Activated CD4-positive, alpha-beta T cell treated with anti-CD3 and anti-CD28 coated beads for 36 hours (primary cell): ENCODE measurements around the gene PLSCR4. TPM values are rescaled to one million over a fixed set of nuclear protein-coding genes. Genes with fewer than 3 reads are reported as not detected.
"Not testable (repeated sequence)": the region's sequence is repeated elsewhere in the genome, so short reads cannot be mapped to it uniquely, and the experiment has no call there.

ENCODE experiments used
- ATAC-seq: fragments of 200-7000 bp; cut with Tn5 transposase; one replicate; pipeline ENCODE4 v1.10.0; 2021; ENCODE audit warnings: mild to moderate bottlenecking, moderate library complexity
- CTCF ChIA-PET: fragments of 350-600 bp; sonication (Branson Sonifier 250); formaldehyde crosslinking; loops from one replicate; lab custom pipeline; 2021; ENCODE audit warnings: antibody characterized with exemption; lab: Charles Lee
- POLR2A ChIA-PET: fragments of 350-600 bp; sonication (Branson Sonifier 250); formaldehyde crosslinking; loops from one replicate; lab custom pipeline; 2021; ENCODE audit warnings: antibody characterized with exemption, inconsistent platforms; lab: Charles Lee
- DNase-seq: peaks from one replicate; pipeline ENCODE4 v3.0.0-alpha.2; 2020
- H3K27ac Mint-ChIP-seq: one replicate; pipeline ENCODE4 v1.8.0; 2021; ENCODE audit warnings: mixed read lengths
- H3K27me3 Mint-ChIP-seq: one replicate; pipeline ENCODE4 v1.8.0; 2021; ENCODE audit warnings: mixed read lengths
- H3K36me3 Mint-ChIP-seq: one replicate; pipeline ENCODE4 v1.8.0; 2021; ENCODE audit warnings: low read depth, mixed read lengths
- H3K4me1 Mint-ChIP-seq: one replicate; pipeline ENCODE4 v1.8.0; 2021; ENCODE audit warnings: mixed read lengths
- H3K4me3 Mint-ChIP-seq: one replicate; pipeline ENCODE4 v1.8.0; 2021; ENCODE audit warnings: mild to moderate bottlenecking, moderate library complexity, mixed read lengths
- H3K9me3 Mint-ChIP-seq: one replicate; pipeline ENCODE4 v1.8.0; 2021; ENCODE audit warnings: low read depth, mixed read lengths
- intact Hi-C, 2 experiments: fragments of 100-400 bp; cut with DNase I in 1 of 2; cut with micrococcal nuclease in 1 of 2; formaldehyde crosslinking; loops; one replicate each; pipeline versions ENCODE4 v1.14.2 to v1.15.1; 2022 to 2024; cut with DNase I, micrococcal nuclease
- total RNA-seq, 2 experiments: library from RNA; stranded (reverse); gene quantifications; one replicate each; pipeline ENCODE4 v1.2.3, GENCODE V29; 2021

PLSCR4 gene
- total RNA-seq, 2 experiments from 2014 or later, result not detected

- no peak overlapping the region for H3K4me3 Mint-ChIP-seq
- ATAC-seq, result no peak
Measured at GRCh38 chr3:146241523-146242240, 9.2 kb downstream of the PLSCR4 start.

GRCh38 chr3:146233487-146233886 is 17.4 kb downstream of the PLSCR4 start:
- no peaks in the 10 kb centered on the region for H3K4me1 Mint-ChIP-seq
- H3K36me3 Mint-ChIP-seq, result peaks cover 6% of the 10 kb centered on the region
- H3K4me3 Mint-ChIP-seq, result no peak overlapping the region
- DNase-seq (no peak), ATAC-seq (no peak)
- POLR2A ChIA-PET, result no interaction called here
- intact Hi-C loops, result no loop called here
- H3K27ac Mint-ChIP-seq, result no peak overlapping the region
- peaks cover 11% of the 10 kb centered on the region for H3K9me3 Mint-ChIP-seq
- CTCF ChIA-PET, result interaction anchor here (0.7 kb wide), 1 partner anchor 48 kb away, joined by 3 read pairs; no protein-coding TSS in a partner anchor
- H3K27me3 Mint-ChIP-seq, result peaks cover 5% of the 10 kb centered on the region

More at GRCh38 chr3:146241523-146242240, 9.2 kb downstream of the PLSCR4 start:
- ChIA-PET CTCF (no interaction called here), POLR2A (no interaction called here)
- H3K36me3 Mint-ChIP-seq, result peaks cover 2% of the 10 kb centered on the region
- intact Hi-C loops, result no loop called here
- H3K27me3 Mint-ChIP-seq, result peaks cover 2% of the 10 kb centered on the region
- no peak overlapping the region for H3K27ac Mint-ChIP-seq
- peaks cover 3% of the 10 kb centered on the region for H3K9me3 Mint-ChIP-seq
- H3K4me1 Mint-ChIP-seq, result no peaks in the 10 kb centered on the region
- no peak for DNase-seq

- H3K27ac Mint-ChIP-seq, result no peak overlapping the region
- no peaks in the 10 kb centered on the region for H3K9me3 Mint-ChIP-seq
- intact Hi-C loops, result no loop called here
- ATAC-seq (no peak), DNase-seq (no peak)
- no peaks in the 10 kb centered on the region for H3K4me1 Mint-ChIP-seq
- H3K36me3 Mint-ChIP-seq, result no peaks in the 10 kb centered on the region
- no peaks in the 10 kb centered on the region for H3K27me3 Mint-ChIP-seq
- POLR2A ChIA-PET, result no interaction called here
- no peak overlapping the region for H3K4me3 Mint-ChIP-seq
- CTCF ChIA-PET, result interaction anchor here (0.9 to 1.6 kb wide), 2 partner anchors 162 to 351 kb away, joined by 3 to 4 read pairs; no protein-coding TSS in a partner anchor
Measured at GRCh38 chr3:146227486-146227885, 23.4 kb downstream of the PLSCR4 start.

GRCh38 chr3:146226881-146227280 is 24.0 kb downstream of the PLSCR4 start:
- Mint-ChIP-seq H3K27ac (no peak overlapping the region), H3K4me1 (no peaks in the 10 kb centered on the region), H3K4me3 (no peak overlapping the region), H3K27me3 (no peaks in the 10 kb centered on the region), H3K36me3 (no peaks in the 10 kb centered on the region), H3K9me3 (no peaks in the 10 kb centered on the region)
- ChIA-PET CTCF (interaction anchor here (0.9 kb wide), 1 partner anchor 162 kb away, joined by 4 read pairs; no protein-coding TSS in a partner anchor), POLR2A (no interaction called here)
- DNase-seq (no peak), ATAC-seq (no peak)
- intact Hi-C loops, result no loop called here

- H3K27me3 Mint-ChIP-seq, H3K9me3 Mint-ChIP-seq, H3K36me3 Mint-ChIP-seq, ATAC-seq, H3K4me3 Mint-ChIP-seq, H3K4me1 Mint-ChIP-seq, POLR2A ChIA-PET, H3K27ac Mint-ChIP-seq, DNase-seq, intact Hi-C loops: not testable (repeated sequence)
- CTCF ChIA-PET, result interaction anchor here (1.4 to 1.6 kb wide), 2 partner anchors 160 to 352 kb away, joined by 3 to 4 read pairs; no protein-coding TSS in a partner anchor
Measured at GRCh38 chr3:146225458-146225857, 25.4 kb downstream of the PLSCR4 start.

GRCh38 chr3:146223401-146224373 is 27.2 kb downstream of the PLSCR4 start:
- ATAC-seq, result no peak
- intact Hi-C loops, result no loop called here
- POLR2A ChIA-PET, result no interaction called here

GRCh38 chr3:146222204-146223046 is 28.5 kb downstream of the PLSCR4 start:
- DNase-seq (no peak), ATAC-seq (no peak)
- intact Hi-C loops, result no loop called here
- no peak overlapping the region for H3K4me3 Mint-ChIP-seq
- POLR2A ChIA-PET, result no interaction called here
- no peaks in the 10 kb centered on the region for H3K4me1 Mint-ChIP-seq
- H3K36me3 Mint-ChIP-seq, result no peaks in the 10 kb centered on the region
- no peaks in the 10 kb centered on the region for H3K9me3 Mint-ChIP-seq
- H3K27ac Mint-ChIP-seq, result no peak overlapping the region
- CTCF ChIA-PET, result no interaction called here
- H3K27me3 Mint-ChIP-seq, result peaks cover 5% of the 10 kb centered on the region

More at GRCh38 chr3:146223401-146224373, 27.2 kb downstream of the PLSCR4 start:
- Mint-ChIP-seq H3K4me3 (no peak overlapping the region), H3K27ac (no peak overlapping the region), H3K36me3 (no peaks in the 10 kb centered on the region), H3K9me3 (no peaks in the 10 kb centered on the region), H3K4me1 (no peaks in the 10 kb centered on the region), H3K27me3 (no peaks in the 10 kb centered on the region)
- CTCF ChIA-PET, result interaction anchor here (1.4 kb wide), 1 partner anchor 158 kb away, joined by 3 read pairs; no protein-coding TSS in a partner anchor
- no peak for DNase-seq

- DNase-seq (no peak), ATAC-seq (no peak)
- Mint-ChIP-seq H3K4me1 (no peaks in the 10 kb centered on the region), H3K27ac (no peak overlapping the region), H3K27me3 (peaks cover 8% of the 10 kb centered on the region), H3K4me3 (no peak overlapping the region), H3K36me3 (no peaks in the 10 kb centered on the region), H3K9me3 (no peaks in the 10 kb centered on the region)
- CTCF ChIA-PET, result interaction anchor here (2.2 kb wide), 1 partner anchor 356 kb away, joined by 8 read pairs; no protein-coding TSS in a partner anchor
- POLR2A ChIA-PET, result no interaction called here
- intact Hi-C loops, result no loop called here
Measured at GRCh38 chr3:146221276-146221675, 29.6 kb downstream of the PLSCR4 start.

- Mint-ChIP-seq H3K36me3 (no peaks in the 10 kb centered on the region), H3K27ac (no peak overlapping the region), H3K27me3 (peaks cover 8% of the 10 kb centered on the region), H3K4me1 (no peaks in the 10 kb centered on the region), H3K4me3 (no peak overlapping the region), H3K9me3 (no peaks in the 10 kb centered on the region)
- ATAC-seq (no peak), DNase-seq (peak; percentile 58)
- intact Hi-C loops, result loop anchor here (1.0 to 5.0 kb wide), 4 partner anchors 108 to 422 kb away; no protein-coding TSS in a partner anchor
- CTCF ChIA-PET, result interaction anchor here (1.1 to 2.2 kb wide), 5 partner anchors 109 to 362 kb away, joined by 3 to 8 read pairs (median 3); no protein-coding TSS in a partner anchor
- POLR2A ChIA-PET, result no interaction called here
Measured at GRCh38 chr3:146218880-146219866, 31.7 kb downstream of the PLSCR4 start.

- Mint-ChIP-seq H3K36me3 (no peaks in the 10 kb centered on the region), H3K27me3 (peaks cover 8% of the 10 kb centered on the region), H3K9me3 (no peaks in the 10 kb centered on the region), H3K27ac (no peak overlapping the region), H3K4me3 (no peak overlapping the region), H3K4me1 (no peaks in the 10 kb centered on the region)
- intact Hi-C loops, result loop anchor here in 1 of 2 experiments (5.0 kb wide), 1 partner anchor 110 kb away; no protein-coding TSS in a partner anchor
- DNase-seq (no peak), ATAC-seq (no peak)
- ChIA-PET POLR2A (no interaction called here), CTCF (interaction anchor here (1.4 kb wide), 1 partner anchor 26 kb away, joined by 4 read pairs; no protein-coding TSS in a partner anchor)
Measured at GRCh38 chr3:146217324-146217723, 33.6 kb downstream of the PLSCR4 start.
